CD4-positive, alpha-beta T cell treated with Interleukin-2 at 100 ng/mL for 4 hours (primary cell): ENCODE measurements around the gene PCDHAC1.
"Not testable (repeated sequence)": the region's sequence is repeated elsewhere in the genome, so short reads cannot be mapped to it uniquely, and the experiment has no call there.

Source experiments
- DNase-seq: peaks from one replicate; pipeline ENCODE4 v3.0.0-alpha.2; 2020; ENCODE audit warnings: low spot score

PCDHAC1 gene, protein sequence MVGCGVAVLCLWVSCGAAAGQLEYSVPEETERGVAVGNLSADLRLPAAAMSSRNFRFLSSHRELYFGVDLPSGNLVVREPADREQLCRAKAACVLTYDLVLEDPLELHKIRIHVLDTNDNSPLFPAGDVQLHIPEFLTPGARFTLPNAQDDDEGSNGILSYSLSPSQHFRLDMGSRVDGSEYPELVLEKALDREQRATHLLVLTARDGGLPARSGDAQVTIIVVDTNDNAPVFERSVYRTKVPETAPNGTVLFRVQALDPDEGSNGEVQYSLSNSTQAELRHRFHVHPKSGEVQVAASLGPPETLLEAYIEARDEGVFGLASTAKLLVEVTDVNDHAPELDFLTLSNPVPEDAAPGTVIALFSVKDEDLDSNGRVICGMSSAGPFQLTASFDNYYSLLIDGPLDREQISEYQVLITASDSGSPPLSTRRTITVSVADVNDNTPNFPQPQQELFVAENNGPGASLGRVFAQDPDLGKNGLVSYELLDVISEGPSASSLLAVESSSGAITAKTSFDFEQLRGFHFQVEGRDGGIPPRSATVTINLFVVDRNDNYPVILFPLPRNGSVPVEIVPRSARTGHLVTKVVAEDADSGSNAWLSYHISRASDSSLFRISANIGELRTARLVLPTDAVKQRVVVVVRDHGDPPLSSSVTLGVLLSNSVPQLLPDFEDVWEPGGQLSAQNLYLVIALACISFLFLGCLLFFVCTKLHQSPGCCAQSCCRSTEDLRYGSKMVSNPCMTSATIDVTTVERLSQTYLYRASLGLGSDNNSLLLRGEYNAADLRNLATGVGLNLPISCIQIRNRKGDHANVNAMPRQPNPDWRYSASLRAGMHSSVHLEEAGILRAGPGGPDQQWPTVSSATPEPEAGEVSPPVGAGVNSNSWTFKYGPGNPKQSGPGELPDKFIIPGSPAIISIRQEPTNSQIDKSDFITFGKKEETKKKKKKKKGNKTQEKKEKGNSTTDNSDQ

DNA sequence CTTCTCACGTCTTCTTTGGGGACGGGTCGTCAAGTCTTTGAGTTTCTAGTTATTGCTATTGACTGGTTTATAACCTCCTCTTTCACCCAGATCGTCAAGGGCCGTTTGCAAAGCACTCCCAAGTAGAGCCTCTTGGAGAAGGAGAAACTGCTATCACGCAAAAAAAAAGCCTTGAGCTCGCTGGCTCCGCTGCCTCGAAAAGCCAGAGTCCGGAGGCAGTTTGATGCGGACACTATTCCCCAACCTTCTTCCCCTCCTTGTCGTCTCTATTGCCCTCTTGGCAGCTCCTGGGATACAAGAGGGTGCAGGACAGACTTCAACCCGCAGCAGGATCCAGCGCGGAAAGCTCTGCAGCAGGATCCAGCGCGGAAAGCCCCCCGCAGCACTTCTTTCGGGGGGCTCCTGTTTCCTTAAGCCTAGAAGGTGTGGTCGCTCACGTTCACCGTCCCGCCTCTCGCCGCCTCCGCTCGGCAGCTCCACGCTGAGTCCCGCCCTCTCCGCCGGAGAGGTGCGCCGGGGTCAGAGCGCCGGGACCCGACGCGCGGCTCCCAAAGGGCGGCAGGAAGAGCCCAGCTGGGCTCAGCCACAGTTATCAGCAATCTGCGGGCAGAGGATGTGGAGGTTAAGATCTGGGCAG is at the start of gene PCDHAC1:
Gene PCDHAC1 (plus strand): TSS at position 494 of the 637 bp plus-strand sequence. CDS start 594 bp downstream, outside the sequence.
- DNase-seq = no peak

DNA sequence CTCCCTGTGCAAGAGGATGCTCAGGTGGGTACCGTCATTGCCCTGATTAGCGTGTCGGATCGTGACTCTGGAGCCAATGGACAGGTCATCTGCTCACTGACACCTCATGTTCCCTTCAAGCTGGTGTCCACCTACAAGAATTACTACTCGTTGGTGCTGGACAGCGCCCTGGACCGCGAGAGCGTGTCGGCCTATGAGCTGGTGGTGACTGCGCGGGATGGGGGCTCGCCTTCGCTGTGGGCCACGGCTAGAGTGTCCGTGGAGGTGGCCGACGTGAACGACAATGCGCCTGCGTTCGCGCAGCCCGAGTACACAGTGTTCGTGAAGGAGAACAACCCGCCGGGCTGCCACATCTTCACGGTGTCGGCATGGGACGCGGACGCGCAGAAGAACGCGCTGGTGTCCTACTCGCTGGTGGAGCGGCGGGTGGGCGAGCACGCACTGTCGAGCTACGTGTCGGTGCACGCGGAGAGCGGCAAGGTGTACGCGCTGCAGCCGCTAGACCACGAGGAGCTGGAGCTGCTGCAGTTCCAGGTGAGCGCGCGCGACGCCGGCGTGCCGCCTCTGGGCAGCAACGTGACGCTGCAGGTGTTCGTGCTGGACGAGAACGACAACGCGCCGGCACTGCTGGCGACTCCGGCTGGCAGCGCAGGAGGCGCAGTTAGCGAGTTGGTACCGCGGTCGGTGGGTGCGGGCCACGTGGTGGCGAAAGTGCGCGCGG is 49.4 kb upstream of the PCDHAC1 start:
- not testable (repeated sequence) for DNase-seq

DNA sequence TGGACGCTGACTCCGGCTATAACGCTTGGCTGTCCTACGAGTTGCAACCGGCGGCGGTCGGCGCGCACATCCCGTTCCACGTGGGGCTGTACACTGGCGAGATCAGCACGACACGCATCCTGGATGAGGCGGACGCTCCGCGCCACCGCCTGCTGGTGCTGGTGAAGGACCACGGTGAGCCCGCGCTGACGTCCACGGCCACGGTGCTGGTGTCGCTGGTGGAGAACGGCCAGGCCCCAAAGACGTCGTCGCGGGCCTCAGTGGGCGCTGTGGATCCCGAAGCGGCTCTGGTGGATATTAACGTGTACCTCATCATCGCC is 48.9 kb upstream of the PCDHAC1 start:
- no peak for DNase-seq

DNA sequence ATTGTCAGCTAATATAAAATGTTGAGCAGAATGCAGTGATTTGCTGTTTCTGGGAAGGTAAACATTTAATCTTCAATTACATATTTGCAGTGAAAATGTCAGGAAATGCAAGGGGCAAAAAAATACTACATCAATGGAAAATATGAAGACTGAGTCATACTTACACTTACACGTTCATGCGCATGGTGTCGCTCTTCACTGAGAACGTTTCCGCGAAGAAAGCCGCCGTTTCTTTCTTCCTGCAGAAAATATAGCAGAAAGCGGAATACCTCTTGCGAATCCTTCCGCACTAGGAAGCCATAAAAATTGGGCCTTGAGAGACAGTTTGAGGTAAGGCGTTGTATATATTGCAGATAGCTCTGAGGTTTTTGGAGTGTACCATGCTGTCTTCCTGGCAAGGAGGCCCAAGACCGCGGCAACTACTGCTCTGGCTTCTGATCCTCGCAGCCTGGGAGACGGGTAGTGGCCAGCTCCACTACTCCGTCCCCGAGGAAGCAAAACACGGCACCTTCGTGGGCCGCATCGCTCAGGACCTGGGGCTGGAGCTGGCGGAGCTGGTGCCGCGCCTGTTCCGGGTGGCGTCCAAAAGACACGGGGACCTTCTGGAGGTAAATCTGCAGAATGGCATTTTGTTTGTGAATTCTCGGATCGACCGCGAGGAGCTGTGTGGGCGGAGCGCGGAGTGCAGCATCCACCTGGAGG is 44.1 kb upstream of the PCDHAC1 start, which contains the start of gene PCDHA13:
Gene PCDHA13 (plus strand): TSS at position 236 of the 702 bp plus-strand sequence. CDS start 145 bp downstream, at position 381.
- no peak for DNase-seq

DNA sequence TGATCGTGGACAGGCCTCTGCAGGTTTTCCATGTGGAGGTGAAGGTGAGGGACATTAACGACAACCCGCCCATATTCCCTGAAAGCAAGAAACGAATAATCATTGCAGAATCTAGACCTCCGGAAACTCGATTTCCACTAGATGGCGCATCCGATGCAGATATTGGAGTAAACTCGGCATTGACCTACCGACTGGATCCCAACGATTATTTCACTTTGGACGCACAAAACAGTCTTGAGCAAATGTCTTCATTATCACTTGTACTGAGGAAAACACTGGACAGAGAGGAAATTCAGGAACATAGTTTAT is 43.6 kb upstream of the PCDHAC1 start:
- no peak for DNase-seq

DNA sequence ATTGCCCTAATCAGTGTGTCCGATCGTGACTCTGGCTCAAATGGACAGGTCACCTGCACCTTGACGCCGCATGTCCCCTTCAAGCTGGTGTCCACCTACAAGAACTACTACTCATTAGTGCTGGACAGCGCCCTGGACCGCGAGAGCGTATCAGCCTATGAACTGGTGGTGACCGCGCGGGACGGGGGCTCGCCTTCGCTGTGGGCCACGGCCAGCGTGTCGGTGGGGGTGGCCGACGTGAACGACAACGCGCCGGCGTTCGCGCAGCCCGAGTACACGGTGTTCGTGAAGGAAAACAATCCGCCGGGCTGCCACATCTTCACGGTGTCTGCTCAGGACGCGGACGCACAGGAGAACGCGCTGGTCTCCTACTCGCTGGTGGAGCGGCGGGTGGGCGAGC is 42.7 kb upstream of the PCDHAC1 start:
- DNase-seq = no peak

DNA sequence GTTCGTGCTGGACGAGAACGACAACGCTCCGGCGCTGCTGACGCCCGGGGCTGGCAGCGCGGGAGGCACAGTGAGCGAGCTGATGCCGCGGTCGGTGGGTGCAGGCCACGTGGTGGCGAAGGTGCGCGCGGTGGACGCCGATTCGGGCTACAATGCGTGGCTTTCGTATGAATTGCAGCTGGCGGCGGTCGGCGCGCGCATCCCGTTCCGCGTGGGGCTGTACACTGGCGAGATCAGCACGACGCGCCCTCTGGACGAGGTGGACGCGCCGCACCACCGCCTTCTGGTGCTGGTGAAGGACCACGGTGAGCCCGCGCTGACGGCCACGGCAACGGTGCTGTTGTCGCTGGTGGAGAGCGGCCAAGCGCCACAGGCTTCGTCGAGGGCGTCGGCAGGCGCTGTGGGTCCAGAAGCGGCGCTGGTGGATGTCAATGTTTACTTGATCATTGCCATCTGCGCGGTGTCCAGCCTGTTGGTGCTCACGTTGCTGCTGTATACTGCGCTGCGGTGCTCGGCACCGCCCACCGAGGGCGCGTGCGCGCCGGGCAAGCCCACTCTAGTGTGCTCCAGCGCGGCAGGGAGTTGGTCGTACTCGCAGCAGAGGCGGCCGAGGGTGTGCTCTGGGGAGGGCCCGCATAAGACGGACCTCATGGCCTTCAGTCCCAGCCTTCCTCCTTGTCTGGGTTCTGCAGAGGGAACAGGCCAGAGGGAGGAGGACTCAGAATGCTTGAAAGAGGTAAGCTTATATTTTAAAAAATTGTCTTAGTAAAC is 42.0 kb upstream of the PCDHAC1 start:
- no peak for DNase-seq

DNA sequence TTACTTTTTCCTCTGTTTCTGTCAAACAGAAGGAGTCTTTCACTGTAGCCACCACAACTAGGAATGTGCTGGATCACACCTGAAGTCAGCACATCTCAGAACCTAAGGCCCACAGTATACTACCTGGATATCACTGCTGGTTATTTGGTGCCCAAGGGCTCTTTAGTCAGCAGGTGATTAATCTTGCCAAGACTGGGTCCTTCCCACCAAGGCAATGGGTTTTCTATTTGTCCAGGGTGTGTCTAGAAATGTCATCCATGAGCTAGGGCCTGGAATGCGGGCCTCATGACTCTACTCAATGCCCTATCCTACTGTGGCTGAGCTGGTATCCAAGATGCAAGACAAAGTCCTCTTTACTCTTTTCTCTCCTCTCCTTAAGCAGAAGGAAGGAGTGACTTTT is 9.8 kb upstream of the PCDHAC1 start:
- no peak for DNase-seq

DNA sequence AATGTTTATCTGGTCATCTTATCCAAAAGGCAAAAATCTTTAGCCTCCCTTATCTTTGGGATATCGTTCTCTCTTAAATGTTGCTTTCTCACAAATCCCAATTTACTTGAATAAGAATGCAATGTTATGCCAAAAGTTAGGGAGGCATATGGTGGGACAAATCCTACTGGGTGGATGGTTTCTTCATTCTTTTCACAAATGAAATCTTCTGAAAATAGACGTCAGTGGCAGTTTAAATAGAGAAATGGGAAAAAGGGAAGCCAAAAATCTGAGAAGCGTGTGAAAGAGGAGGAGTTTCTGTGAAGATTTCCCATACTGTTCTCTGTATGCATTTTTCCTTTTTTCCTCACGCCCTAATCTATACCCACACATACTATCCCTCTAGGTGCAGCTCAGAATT is 2.5 kb upstream of the PCDHAC1 start:
- no peak for DNase-seq

DNA sequence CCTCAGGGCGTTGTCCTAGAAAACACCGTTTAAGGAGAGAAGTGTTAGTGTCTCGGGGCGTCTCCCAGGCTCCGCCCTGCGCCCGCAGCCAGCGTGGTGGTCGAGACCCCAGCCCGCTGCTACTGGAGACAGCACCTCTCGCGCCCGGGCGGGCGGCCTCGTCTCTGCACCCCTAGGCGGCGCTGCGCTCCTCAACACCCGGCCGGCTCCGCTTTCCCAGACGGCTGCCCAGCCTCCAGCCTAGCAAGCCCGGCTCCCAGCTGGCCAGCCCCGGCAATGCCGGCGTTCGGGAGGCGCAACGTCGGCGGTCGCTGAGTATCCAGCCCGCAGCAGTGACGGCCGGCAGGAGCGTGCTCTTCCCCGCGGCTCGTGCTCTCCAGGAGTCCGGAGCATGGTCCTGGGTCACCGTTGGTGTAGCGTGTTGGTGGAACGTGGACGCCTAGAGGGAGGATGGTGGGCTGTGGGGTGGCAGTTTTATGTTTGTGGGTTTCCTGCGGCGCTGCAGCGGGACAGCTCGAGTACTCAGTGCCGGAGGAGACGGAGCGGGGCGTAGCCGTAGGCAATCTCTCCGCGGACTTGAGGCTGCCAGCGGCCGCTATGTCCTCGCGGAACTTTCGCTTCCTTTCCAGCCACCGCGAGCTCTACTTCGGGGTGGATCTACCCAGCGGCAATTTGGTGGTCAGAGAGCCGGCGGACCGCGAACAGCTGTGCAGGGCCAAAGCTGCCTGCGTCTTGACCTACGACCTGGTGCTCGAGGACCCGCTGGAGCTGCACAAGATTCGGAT is 536 bp downstream of the PCDHAC1 start:
- no peak for DNase-seq

DNA sequence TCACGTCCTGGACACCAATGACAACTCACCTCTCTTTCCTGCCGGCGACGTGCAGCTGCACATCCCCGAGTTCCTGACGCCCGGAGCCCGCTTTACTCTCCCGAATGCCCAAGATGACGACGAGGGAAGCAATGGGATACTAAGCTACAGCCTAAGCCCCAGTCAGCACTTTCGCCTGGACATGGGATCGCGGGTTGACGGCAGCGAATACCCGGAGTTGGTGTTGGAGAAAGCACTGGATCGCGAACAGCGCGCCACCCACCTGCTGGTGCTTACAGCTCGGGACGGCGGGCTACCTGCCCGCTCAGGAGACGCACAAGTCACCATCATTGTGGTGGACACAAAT is 1.1 kb downstream of the PCDHAC1 start:
- DNase-seq = no peak

DNA sequence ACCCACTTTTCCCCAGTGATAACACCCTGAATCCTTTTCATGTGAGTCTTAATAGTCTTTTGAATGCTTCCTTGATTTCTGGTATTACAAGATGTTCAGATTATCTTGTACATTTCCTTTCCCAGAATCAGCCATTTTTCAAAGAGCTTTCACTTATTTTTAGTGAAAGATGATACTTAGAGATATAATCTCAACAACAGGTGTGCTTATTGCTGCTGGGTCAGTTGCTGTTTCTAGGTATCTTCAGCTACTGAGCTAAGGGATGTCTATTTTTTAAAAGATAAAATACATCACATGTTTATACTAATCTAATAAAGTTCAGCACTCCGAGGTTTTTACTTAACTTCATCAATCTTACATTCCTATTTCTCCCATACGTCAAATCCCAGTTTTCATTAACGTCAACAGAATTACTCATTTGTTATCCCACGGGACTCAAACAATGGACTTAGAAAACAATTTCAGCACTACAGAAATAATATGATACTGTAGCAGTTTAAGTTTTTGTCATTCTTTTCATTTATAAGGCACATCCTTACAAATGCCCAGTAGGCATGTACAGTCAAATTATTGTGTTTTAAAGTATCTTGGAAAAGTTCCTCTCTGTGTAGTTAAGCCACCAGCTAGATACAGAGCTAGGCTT is 9.0 kb downstream of the PCDHAC1 start:
- DNase-seq = no peak

DNA sequence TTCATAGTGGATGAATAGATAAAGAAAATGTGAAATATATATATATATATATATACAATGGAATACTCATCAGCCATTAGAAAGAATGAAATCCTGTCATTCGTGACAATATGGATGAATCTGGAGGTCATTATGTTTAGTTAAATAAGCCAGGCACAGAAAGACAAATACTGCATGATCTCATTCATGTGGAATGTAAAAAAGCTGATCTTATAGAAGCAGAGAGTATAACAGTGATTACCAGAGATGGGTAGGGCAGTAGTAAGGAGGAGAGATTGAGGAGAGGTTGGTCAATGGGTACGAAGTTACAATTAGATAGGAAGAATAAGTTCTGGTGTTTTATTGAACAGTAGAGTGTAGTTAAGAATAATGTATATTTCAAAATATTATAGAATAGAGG is 20.5 kb downstream of the PCDHAC1 start:
- no peak for DNase-seq

DNA sequence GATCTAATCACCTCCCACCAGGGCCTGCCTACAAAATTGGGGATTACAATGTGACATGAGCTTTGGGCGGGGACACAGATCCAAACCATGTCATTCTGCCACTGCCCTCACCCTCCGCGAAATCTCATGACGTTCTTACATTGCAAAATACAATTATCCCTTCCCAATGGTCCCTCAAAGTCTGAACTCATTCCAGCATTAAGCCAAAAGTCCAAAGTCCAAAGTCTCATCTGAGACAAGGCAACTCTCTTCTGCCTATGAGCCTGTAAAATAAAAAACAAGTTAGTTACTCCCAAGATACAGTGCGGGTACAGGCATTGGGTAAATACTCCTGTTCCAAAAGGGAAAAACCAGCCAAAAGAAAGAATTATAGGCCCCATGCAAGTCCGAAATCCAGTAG is 25.5 kb downstream of the PCDHAC1 start:
- DNase-seq = no peak

DNA sequence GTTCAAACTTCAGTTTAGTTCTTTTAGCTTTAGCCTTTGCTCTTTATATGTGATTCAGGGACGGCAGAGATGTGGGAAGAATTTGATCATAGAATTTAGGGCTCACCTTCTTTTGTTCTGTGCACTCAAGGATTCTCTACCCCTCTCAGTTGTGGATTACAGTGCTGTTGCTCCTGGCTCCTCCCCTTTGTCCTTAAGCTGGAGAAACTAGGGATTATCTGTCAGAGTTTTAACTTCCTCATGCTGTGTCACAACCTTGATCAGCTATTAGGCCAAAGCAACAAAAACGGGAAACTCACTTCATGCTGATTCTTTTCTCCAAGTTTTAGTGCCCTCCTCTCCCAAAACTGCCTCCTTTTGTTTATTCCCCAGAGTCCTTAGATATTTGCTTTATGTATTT is 27.1 kb downstream of the PCDHAC1 start:
- DNase-seq = no peak

DNA sequence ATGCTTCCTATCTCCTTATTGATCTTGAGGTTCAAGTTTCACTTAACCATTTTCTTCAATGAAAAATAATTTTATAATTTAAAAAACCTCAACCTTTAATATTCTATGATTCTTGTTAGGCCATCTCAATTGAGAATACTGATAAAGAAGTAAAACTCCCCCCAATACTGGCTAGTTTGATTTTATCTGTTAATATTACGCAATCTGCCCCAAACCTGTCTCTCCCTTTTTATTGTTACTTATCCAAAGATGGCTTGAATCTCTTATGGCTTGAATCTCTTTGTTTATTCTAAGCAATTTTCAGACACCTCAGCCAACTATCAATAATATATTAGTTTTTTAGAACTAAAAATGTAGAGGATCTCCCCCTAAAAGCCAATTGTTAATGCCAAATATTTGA is 36.1 kb downstream of the PCDHAC1 start:
- no peak for DNase-seq

DNA sequence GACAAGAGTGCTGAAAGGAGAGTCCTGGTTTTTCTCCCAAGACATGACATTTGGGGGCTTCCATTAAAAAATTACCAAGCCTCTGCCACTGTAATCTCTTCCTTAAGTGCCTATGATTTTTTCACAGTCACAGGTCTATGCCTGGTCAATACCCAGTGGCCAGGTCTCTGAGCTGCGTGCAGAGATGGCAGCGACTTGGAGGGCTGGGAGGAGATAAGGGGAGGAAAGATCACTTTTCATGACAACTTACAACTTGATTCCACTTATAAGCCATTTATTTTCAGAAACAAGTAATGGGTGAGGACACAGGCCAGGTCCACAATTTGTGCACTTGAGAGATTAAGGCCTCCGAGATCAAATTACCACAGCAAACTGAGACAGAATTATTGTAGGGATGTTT is 38.3 kb downstream of the PCDHAC1 start:
- no peak for DNase-seq

DNA sequence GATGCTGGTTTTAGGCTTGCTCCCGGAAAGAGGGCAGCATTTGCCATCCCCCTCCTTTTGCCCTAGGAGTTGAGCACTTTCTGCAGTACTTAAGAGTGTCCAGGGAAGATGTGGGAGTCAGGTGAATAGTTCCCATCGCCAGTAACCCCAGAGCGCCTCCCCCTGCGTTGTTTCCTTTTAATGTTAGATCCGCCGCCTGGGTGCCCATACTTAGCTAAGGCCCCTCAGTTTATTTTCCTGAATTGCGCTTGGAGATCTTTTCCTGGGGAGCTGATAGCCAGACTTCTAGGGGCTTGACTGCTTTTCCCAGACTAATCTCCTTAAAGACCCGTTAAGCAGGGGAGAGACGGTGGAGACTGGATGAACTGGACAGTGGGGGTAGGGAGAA is 39.8 kb downstream of the PCDHAC1 start:
- no peak for DNase-seq
